ENCODE data around the gene CHRNA1.

The CHRNA1 gene

DNA sequence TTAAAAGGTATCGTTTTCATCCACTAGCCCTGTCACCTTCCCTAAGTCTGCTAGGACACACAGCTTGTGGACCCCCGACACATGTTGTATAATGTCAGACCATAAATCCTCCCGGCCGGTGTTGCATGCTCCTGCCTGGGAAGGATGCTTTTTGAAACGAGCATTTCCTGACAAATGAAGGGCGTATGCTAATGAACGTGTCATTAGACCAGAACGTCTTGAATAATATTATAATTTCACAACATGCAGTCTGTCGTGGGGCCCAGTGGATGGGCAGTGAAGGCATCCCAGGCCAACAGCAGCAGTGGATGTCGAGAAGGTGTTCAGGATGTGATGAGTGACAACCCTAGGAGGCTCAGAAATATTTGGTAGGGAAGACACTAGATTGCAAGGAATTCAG lies 7.5 kb downstream of the CHRNA1 start:
- DNase-seq, result no peak

DNA sequence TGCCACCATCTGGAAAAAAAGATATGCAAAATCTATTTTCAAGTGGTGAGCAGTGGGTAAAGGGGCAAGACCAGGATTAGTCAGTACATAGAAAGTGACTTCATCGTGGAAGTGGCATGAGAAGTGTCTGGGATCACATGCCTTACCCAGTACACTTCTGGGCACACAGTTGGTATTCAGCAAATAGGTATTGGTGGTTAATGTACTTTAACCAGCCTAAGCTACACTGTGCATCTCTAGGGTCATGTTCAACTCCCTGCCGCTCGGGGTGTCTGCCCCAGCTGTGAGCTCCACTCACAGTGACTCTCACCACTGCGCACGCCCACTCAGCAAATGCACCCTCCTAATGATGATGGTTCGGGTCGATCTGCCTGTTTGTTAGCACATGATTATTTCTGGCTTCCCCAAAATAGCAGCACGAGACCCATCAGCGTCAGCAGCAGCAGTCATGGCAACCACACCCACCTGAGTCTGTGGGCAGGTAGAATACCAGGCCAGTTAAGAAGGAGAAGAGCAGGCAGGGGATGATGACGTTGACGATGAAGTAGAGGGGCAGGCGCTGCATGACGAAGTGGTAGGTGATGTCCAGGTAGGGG lies 11.1 kb downstream of the CHRNA1 start:
- DNase-seq, result no peak

DNA sequence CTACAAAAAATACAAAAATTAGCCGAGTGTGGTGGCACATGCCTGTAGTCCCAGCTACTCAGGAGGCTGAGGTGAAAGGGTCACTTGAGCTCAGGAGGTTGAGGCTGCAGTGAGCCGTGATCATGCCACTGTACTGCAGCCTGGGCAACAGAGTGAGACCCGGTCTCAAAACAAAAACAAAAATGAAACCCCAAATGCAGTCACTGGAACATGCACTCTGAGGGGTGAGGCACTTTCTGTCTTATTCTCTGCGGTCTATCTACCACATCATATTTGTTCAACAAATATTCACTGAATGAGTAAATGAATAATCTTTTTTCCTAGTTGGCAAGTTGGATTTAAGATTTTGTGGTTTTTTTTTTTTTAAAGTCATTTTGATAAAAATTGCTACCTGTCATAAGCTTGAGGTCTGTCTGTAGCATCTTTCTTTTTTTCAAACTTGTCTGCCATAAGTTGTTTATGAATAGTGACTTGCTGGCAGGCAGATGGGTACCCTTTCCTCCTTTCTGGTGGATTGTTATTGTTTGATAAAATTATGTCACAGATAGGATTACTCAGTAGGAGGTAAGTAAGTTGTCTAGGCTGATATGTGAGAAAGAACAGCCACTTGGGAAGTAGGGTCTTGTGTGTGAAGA lies 11.8 kb downstream of the CHRNA1 start:
- no peak for DNase-seq

DNA sequence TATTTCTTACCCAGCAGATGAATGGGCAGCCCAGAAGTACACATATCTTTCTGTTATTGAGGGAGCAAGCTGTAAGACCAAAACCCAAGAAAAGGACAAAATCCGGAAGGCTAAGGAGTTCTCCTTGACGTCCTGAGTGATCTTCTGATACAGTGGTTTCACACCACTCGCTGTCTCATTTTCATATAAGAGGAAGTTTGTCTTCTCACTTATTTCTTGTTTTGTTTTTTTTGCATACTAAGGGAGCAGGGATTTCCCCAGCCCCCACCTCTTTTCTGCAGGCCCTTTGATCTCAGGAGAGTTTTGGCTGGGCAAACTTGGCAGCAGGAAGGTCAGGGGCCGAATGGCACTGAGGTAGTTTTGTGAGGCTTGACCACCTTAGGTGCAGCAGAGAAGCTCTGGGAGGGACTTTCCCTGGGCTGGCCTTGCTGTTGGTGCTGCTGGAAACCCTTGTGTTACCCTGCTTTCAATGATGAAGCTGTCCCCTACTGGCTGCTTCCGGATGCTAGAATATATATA lies 13.3 kb downstream of the CHRNA1 start:
- no peak for DNase-seq

DNA sequence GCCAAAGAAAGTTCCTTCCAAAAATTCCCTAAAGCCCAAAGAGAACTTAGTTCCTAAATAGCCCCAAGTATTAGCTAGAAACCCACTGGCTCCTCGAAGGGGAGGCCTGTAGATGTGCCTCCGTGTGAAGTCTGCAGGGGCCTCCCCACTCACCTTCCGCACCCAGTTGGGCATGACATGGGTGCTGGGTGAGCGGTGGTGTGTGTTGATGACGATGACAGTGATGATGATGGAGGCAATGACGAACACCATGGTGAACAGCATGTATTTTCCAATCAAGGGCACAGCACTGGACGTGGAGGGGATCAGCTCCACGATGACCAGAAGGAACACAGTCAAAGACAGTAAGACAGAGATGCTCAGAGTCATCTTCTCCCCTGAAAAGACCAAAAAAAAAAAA lies 14.5 kb downstream of the CHRNA1 start:
- DNase-seq, result no peak

DNA sequence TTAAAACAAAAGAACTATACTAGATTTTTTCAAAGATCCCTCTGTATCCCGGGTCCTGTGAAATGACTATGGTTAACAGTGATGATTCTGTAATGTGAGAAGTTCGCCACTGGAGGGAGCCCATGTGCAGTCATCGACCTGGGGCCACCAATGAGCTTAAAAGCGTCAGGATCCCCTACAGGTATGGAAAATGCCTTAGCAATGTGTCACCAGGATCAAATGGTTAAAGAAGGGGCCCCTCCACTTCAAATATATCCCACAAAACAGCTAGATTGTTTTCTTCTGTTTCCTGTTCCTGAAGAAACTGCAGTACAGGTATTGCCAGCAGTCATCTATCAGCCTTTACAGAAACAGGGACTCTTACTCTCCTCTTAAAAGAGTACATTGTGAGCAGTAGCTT lies 15.3 kb downstream of the CHRNA1 start:
- DNase-seq, result no peak

DNA sequence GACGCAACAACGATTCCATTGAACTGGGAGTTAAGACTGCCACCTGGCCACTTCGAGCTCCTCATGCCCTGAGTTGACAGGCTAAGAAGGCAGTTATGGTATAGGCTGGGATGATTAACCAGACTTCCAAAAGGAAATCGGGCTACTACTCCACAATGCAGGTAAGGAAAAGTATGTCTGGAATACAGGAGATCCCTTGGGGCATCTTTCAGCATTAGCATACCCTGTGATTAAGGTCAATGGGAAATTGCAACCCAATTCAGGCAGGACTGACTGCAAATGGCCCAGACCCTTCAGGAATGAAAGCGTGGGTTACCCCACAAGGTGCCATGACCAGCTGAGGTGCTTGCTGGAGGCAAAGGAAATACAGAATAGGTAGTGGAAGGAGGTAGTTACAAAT lies 19.1 kb downstream of the CHRNA1 start:
- no peak for DNase-seq

DNA sequence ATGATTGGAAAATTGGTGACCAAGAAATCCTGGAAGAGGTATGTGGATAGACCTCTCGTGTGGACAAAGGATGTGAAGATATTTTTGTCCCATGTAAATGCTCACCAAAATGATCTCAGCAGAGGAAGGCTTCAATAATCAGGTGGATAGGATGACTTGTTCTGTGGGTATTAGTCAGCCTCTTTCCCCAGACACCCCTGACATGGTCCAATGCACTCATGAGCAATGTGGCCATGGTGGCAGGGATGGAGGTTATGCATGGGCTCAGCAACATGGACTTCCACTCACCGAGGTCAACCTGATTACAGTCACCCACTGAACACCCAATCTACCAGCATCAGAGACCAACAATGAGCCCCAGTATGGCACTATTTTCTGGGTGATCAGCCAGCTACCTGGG lies 20.2 kb downstream of the CHRNA1 start:
- DNase-seq, result no peak

DNA sequence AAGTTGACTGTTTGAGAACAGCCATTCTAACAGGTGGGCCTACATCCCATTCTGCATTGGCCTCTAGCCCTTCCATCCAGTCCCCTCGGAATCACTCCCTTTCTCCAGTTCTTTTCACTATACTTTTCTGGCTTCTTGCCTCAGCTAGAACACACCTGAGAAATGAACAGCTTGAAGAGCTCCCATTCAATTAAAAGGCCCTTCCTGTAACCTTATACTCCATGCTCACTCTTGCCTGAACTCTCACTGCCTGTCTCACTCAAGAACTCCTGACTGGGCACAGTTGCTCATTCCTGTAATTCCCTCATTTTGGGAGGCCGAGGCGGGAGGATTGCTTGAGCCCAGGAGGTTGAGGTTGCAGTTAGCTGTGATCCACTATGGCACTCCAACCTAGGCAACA lies 23.6 kb downstream of the CHRNA1 start:
- DNase-seq, result no peak

DNA sequence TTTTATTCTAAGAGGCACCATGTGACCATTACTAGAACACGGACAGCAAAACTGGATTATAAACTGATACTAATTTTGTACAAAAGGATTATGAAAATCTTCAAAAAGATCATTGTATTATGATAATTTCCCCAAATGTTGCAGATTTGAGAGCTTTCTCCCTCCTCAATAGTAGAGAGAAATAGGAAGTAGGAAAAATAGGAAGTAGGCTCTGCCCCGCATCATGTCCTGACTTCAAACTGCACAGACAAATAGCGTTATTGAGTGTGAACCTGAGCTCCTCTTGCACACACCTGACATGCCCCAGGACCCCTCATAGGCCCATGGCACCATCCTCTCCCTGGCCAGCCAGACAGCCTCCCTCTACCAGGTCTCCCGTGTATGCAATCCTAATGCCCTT lies 25.4 kb downstream of the CHRNA1 start:
- no peak for DNase-seq

DNA sequence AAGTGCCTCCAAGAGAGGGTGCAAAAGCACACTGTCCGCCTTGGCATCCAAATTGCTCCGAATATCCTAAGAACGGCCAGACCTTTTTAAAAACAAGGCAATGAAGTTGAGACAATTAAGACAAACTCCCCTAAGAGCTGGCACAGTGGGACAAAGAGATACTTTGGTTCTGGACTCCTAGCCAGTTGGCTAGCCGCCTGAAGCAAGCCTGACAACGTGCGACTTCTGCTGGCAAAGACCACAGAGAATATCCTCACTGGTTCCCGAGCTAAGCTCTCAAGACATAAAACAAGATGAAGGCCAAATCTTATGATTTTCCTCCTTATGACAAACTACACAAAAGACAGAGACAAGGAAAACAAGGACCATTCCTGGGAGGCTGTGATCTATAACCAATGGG lies 32.7 kb downstream of the CHRNA1 start:
- no peak for DNase-seq

DNA sequence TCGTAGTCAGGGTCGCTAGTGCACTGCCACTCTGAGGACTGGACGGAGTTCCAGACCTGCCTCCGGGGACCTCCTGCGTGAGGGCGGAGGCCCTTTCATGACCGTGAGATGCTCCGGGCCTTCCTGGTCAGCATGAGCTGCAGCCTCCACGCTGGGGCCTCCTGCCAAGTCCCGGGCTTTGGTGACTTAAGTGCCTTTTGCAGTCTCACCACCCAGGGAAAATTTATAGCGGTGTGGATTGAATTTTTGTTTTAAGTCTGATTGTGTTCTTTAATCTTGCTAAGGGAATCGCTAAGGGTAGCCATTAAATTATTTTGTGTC lies 33.6 kb downstream of the CHRNA1 start:
- no peak for DNase-seq

DNA sequence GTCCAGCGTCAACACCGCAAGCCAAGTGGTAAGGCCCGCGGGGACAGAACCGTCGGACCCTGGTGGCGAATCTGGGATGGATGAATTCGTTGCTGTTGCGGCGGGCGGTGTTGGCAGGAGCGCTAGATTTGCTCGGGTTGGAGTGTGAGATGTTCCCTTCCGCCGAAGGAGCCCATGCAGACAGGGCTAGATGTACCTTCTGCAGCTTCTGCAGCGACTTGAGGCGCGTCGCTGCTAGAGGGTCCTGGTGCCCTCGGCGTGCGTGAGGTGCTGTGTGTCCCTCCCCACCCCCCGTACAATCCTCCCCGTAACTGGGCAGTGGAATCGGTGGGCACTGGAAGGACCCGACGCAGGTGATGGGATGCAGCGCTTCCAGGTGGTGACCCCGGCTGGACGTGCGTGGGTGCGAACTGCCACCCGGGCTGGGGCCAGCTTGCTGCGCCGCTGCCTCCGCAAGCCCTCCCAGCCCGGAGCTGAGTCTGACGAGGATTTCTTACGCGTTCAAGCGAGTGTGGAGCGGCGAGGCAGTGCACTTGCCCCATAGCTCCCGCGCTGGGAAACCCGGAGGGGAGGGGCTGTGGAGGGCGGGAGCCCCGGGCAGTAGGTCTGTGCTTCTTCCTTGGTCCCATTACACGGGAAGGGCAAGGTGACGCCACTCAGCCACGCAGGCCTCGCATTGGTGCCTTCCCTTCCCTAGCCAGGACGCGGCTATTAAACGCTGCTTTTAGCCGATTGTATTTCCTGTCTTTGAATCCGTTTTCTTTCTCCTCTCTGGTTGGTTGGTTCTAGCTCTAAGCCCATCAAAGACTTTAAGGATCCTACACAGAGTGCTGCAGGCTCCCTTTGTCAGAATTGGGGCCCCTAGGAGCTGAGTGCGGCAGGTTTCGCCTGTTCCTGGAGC lies 34.2 kb downstream of the CHRNA1 start:
- no peak for DNase-seq

DNA sequence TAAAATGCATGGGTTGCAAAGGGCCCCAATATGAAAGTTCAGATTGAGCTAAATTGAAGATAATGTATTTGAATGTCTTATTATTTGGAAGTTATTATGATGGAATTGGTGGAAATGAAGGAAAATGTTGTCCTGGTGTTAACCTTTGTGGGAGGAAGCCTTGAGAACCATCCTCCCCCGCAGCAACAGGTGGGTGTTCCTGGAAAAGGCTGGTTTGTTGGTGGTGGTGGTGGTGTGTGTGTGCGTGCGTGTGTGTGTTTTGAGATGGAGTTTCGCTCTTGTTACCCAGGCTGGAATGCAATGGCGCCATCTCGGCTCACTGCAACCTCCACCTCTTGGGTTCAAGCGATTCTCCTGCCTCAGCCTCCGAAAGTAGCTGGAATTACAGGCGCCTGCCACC lies 36.2 kb downstream of the CHRNA1 start:
- DNase-seq, result no peak

DNA sequence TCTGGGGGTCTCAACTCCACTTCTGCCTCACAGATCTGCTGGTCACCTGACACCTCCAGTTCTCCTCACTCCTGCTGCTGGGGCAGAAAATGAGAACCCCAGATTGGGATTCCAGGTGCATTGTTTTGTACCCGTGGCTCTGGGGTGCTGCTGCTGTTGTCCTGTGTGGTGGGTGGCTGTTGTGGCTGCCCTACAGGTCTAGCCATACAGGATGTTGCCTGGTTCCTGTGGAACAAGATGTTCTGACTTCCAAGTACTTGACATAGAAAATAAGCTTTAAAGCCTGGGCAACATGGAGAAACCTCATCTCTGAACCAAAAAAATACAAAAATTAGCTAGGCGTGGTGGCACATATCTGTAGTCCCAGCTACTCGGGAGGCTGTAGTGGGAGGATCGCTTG lies 38.1 kb downstream of the CHRNA1 start:
- DNase-seq, result no peak

DNA sequence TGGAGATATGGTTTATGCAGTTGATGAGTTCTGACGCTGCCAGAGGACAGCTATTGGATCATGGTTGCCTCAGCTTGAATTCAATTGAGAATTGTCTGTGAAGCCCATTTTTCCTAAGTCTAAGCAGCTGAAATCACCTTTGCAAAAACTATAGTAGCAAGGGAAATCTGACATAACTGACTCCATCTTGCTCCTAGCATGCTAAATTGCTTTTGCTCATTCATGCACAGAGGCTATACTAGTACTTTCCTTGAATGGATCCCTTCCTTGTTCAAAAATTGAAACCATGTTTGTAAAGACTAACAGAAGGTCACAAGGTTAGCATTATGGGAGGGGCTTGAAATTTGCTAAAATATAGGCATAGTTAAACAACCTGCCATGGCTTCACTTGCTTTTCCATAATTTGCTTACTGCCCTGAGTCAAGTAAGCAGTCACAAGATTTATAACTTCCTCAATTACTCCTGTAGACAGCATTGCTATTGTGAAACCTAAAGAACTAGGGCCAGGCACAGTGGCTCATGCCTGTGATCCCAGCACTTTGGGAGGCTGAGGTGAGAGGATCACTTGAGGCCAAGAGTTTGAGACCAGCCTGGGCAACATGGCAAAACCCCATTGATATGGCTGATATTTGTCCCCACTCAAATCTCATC lies 41.2 kb downstream of the CHRNA1 start:
- no peak for DNase-seq

DNA sequence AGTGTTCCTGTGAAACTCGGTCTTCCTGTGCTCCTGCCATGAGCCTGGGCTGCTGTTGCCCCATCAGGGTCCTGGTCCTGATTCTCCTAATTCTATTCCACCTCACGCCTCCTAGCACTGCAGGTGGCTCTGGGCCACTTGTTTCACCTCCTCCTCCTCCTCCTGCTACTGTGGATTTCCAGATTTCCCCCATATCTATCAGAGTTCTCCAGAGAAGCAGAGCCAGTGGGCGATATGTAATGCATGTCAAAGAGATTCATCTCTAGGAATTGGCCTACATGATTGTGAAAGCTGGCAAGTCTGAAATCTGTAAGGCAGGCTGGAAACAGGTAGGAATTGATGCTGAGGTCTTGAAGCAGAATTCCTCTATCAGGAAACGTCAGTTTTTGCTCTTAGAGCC lies 45.3 kb downstream of the CHRNA1 start:
- DNase-seq, result no peak

DNA sequence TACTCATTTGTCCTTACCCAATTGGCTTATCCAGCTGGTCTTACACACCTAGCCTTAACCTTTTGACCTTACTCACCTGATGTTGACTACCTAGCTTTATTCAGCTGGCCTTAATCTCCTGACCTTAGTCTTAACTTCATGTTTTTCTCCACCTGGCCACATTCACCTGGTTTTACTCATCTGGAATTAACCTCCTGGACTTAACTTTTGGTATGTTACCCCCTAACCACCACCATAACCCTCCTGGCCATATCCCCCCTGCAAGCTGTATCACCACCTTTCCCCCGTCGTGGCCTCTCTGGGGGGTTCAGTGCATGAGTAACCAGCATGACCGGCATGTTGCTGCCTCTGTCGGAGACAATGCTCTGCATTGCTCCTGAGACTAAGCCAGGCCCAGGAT lies 45.7 kb downstream of the CHRNA1 start:
- DNase-seq, result no peak

DNA sequence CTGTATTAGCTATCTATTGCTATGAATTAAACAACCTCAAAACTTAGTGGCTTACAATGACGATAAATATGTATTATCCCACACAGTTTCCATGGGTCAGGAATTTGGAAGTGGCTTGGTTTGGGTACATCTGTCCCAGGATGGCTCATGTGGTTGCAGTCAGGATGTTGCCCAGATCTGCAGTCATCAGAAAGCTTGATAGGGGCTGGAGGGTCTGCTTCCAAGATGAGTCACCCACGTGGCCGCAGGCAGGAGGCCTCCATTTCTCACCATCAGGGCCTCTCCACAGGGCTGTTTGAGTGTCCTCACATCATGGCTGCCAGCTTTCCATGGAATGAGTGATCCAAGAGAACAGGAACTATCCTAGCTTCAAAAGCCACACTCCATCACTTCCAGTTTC lies 46.4 kb downstream of the CHRNA1 start:
- no peak for DNase-seq

DNA sequence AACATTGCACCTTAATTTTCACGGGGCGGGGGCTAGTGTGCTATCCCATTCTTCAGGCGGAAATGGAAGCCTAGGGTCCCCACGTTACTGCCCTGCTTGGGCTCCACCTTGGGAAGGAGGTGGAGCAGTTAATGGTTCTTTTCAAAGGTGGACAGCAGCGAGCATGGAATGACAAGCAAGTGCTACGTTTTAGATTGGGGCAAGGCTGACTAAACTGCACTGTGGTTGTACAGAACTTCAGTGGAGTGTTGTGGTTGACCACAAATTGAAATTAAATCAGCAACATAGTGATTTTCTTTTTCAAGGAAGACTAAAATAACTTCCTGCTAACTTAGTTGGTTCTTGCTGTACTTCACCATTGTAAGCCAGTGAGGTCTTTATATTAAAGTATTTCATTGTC lies 47.0 kb downstream of the CHRNA1 start:
- DNase-seq, result no peak

DNA sequence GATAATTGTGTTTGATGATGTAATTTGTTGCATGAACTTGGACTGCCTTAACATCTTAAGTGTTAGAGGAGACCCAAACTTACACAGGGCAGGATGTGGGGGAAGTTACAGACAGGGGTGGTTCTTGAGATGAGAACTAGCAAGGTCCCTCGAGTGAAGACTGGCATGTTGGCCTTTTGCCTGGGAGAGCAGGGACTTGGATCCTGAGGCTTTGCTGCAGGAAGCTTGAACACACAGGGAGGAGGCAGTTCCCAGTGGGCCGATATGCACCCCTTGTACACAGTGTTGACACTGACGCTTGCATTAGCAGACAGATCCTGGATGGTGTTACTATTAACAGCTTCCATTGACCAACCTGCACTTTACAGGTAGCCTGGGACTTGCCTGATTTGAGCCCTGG lies 47.5 kb downstream of the CHRNA1 start:
- DNase-seq, result no peak

DNA sequence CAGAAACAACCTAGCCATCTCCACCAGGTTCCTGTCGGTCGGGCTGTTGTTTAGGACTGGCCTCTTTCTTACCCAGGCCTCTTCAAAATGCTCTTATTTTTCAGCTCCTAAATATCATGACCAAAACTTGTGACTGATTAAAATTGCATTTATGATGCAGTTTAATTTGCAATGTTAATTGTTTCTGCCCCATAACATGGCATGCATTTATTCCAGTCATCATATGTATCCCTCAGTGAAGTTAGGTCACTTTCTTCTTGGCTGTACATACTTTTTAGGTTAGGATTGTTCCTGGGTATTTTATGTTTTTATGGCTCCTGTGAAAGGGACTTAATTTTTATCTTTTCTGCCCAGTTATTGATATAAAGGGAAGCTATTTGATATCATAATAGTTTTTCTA lies 50.6 kb downstream of the CHRNA1 start:
- no peak for DNase-seq

DNA sequence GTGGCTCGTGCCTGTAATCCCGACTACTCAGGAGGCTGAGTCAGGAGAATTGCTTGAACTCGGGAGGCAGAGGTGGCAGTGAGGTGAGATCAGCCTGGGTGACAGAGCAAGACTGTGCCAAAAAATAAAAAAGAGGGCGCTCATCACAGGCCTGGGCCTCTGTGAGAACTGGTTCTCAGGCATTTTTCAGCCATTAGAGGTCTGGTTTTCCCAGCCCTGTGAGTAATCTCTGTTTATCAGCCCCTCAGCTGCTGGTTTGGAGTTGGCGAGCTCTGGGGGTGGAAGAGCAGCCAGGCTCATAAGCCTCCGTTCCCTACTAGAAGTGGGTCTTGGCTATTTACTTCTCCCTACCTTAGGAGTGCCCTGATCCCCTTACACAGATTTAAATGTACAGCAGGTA lies 53.1 kb downstream of the CHRNA1 start:
- no peak for DNase-seq

Measured in NCI-H2081 treated with DMSO at 0.1 percent for 48 hours (cell line).